Epithelial cell of esophagus (primary cell): ENCODE data around the gene TOX2.

Source experiments
- DNase-seq: peaks from one replicate; pipeline ENCODE4 v3.0.0; 2010; ENCODE audit warnings: low read depth
- H3K4me3 ChIP-seq: 2 replicates; pipeline ENCODE4 v1.5.1; 2011; ENCODE audit warnings: mild to moderate bottlenecking, low read length, control low read depth
- TF ChIP-seq, protein P1 (sequence below): IDR thresholded peaks from 2 replicates; pipeline ENCODE4 v1.5.1; 2011; ENCODE audit warnings: low read depth, mild to moderate bottlenecking, low read length, control low read depth, inconsistent platforms; ENCODE audit not compliant: insufficient read depth; ENCODE audit errors: missing control alignments

The TOX2 gene

DNA sequence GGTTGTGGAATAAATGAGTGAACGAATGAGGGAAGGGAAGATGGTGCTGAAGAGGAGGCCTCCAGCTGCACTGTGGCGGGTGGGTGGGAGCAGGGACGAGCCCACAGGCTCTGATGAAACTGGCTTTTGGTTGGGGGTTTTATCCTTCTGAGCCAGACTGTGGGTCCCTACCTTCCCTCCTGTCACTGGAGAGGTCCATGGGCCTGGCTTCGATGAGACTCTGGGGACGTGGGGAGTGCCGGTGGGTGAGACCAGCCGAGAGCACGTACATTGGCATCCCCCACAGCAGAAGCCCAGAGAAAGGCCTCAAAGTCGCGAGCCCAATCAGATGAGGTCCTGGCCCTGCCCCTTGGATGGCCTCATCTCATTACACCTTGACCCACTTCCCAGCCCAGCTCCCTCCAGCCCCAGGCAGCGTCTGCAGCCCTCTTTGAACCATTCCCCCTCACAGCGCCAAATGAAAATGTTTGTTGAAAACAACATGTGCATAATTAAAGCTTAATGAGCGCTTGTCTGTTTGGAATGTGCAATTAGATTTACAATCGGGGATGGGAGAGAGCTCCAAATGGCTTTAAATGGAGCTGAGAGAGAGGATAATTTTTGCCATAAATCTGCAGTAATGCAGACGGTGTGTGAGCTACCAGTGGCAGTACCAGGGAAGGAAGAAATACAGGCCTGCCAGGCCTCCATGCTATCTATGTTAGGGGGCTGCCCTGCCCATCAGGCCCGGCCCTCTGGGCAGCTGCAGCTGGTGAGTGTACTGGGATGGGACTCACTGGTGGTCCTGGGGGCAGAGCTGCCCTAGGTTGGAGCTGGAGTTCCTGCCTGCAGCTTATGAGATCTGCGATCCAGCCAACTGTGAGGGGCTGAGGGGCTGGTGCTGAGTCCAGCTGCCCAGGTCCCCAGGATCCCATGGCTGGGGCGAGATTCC lies 47.2 kb downstream of the TOX2 start:
- H3K4me3 ChIP-seq = no peak overlapping the region
- no peak for DNase-seq

DNA sequence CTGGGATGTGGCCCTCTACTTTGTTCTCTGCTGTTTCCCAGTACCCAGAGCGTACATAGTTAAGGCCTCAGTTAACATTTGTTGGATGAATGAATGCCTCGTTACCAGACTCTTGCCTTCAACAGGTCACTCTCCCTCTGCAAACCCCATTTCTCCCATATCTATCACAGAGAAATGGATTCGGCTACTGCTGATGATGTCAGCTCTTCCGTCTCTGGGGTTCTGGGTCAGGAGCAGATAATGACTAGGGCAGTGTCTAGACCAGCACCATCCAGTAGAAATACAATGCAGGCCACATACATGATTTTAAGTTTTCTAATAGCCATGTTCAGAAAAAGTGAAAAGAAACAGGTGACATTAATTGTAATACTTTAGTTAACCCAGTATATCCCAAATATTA lies 47.9 kb downstream of the TOX2 start:
- DNase-seq = no peak
- no peak overlapping the region for H3K4me3 ChIP-seq
- TF ChIP-seq, protein P1, sequence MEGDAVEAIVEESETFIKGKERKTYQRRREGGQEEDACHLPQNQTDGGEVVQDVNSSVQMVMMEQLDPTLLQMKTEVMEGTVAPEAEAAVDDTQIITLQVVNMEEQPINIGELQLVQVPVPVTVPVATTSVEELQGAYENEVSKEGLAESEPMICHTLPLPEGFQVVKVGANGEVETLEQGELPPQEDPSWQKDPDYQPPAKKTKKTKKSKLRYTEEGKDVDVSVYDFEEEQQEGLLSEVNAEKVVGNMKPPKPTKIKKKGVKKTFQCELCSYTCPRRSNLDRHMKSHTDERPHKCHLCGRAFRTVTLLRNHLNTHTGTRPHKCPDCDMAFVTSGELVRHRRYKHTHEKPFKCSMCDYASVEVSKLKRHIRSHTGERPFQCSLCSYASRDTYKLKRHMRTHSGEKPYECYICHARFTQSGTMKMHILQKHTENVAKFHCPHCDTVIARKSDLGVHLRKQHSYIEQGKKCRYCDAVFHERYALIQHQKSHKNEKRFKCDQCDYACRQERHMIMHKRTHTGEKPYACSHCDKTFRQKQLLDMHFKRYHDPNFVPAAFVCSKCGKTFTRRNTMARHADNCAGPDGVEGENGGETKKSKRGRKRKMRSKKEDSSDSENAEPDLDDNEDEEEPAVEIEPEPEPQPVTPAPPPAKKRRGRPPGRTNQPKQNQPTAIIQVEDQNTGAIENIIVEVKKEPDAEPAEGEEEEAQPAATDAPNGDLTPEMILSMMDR = no peak

More for the DNA sequence above, 47.2 kb downstream of the TOX2 start:
- TF ChIP-seq, protein P1 = no peak

DNA sequence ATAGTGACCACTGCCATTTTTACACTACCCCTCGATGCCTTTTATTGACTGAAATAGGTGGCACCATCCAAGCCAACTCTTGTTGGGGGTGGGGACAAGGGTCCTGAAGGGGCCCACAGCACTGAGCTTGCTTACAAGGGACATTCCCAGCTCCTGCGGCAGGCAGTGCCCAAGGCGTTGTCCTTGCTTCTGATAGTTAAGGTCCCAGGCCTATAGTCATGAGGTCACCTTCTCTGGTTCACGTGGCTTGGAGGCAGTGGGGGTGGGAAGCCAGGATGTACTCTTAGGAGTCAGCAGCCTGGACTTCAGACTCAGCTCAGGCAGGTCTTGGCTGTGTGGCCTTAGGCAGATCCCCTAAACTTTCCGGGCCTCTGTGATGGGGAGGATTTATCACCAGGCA lies 48.6 kb downstream of the TOX2 start:
- TF ChIP-seq, protein P1 = no peak
- DNase-seq = no peak
- no peak overlapping the region for H3K4me3 ChIP-seq

DNA sequence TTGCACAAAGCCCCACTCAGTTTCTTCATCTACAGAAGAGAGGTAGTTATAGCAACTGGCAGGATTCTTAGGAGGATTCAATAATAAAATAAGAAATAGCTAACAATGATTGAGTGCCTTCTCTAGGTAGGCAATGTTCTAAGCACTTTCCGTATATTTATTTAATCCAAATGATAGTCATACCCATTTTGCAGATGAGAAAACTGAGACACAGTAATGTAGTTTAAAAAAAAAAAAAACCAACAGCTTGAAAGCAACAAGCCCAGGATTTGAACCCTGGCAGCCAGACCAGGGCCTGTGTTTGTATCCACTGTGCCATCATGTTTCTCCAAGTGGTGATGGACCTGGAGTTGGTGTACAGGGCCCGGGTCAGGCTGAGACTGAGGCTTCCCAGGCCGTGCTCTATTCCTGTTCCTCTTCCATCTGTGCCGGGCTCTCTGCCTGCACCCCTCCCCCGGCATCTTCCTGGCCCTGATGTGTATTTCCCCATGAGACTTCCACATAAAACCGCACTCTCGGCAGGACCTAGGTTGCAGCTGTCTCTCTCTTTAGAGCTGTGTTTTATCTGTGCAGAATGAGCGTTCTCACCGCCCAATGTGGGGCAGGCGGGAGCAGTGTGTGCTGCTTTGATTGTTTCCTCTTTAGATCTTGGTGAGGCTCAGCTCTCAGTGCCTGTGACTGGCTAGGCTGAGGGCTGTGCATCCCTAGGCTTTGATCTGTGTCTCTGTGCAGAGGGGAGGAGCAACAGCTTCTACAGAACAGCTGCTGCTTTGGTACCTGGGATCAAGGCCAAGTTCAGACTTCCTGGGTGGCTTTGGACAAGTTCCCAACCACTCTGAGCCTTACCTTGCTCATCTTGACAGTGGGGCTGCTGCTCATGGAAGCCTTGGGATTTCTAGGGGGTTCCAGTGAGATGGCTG lies 49.5 kb downstream of the TOX2 start:
- no peak overlapping the region for H3K4me3 ChIP-seq
- TF ChIP-seq, protein P1 = no peak
- DNase-seq = no peak

DNA sequence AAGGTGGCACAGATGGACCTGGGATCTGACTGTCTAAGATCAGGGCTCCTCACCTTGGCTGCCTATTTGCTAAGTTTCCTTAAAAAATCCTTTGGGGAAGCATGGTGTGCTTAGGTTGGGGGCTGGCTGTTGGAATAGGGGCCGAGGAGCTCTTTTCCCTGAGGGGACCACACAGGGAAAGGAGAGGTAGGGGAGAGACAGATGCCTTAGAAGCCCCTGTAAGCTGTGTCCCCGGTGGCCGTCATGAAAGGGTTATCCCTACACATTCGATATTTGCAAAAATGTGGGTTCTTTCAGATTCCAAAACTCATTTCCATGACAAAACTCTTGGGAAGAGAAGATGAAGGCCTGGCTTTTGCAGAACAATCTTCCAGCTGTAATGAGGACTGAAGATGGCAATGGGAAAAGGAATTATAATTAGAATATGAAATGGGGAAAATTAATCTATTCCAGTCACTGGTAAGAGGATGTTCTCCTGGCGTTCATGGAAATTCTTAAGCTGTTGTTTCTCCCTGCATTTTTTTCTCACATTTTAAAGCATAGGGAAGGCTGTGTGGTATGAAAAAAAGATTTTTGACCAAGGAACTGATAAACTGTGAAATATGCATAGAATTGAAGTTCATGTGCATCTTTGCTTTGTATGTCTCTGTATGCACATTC lies 53.8 kb downstream of the TOX2 start:
- H3K4me3 ChIP-seq = no peak overlapping the region
- TF ChIP-seq, protein P1 = no peak
- DNase-seq = no peak

DNA sequence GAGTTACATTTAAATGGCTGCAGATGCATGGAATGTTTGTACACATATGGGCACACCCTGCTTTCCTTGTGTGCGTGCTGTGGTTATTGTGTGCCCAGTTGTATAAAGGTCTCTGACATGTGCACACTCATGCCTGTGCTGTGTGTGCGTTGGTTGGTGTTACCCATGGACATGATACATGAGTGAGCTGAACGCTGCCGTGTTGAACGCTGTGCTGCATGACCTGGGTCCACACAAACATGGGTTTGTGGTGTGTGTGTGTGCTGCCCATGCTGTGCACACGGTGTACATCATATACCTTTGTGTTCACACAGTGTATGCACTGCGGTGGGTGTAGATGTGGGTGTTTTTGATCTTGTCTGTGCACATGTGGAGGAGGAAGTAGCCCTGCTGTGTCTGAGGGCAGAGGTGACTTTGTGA lies 54.4 kb downstream of the TOX2 start:
- TF ChIP-seq, protein P1 = no peak
- H3K4me3 ChIP-seq = no peak overlapping the region
- DNase-seq = no peak
